Endothelial cell of umbilical vein (primary cell): ENCODE measurements around the gene NCOA7. TPM values are rescaled to one million over a fixed set of nuclear protein-coding genes. Genes with fewer than 3 reads are reported as not detected.

Experiments used
- BruUV-seq: library from RNA; stranded (reverse); fragments of 400-500 nt; replicated peaks from 2 replicates; lab custom pipeline; 2021; lab: Mats Ljungman, UMichigan
- CTCF ChIA-PET: fragments of 300-600, 350-600 bp; sonication (Branson Sonifier 250); formaldehyde crosslinking; loops from one replicate; lab custom pipeline; 2021; ENCODE audit warnings: antibody characterized with exemption, inconsistent platforms; lab: Charles Lee
- POLR2A ChIA-PET: fragments of 300-600, 350-600 bp; sonication (Branson Sonifier 250); formaldehyde crosslinking; loops from one replicate; lab custom pipeline; 2021; ENCODE audit warnings: antibody characterized with exemption, inconsistent platforms; lab: Charles Lee
- DNase-seq: peaks from one replicate; pipeline ENCODE4 v3.0.0-alpha.2; 2011; ENCODE audit warnings: low read depth, low spot score
- FAIRE-seq: peaks from 2 replicates; lab custom pipeline; 2011; peaks lifted over from hg19 to GRCh38; lab: Jason Lieb, UNC
- H2AFZ ChIP-seq: 2 replicates; pipeline ENCODE4 v1.6.0; 2012; ENCODE audit warnings: low read depth, low read length, control low read depth, inconsistent platforms
- H3K27ac ChIP-seq: 2 replicates; pipeline ENCODE4 v1.5.1; 2011; ENCODE audit warnings: low read depth, mild to moderate bottlenecking, control low read depth, low read length, moderate library complexity; ENCODE audit not compliant: insufficient read depth
- H3K27me3 ChIP-seq, 2 experiments: 2 replicates each; pipeline versions ENCODE4 v1.6.0 to v1.6.1; 2011; ENCODE audit warnings: low read length in 2 of 2, mixed read lengths in 1 of 2; ENCODE audit not compliant: control insufficient read depth in 2 of 2, insufficient read depth in 2 of 2
- H3K36me3 ChIP-seq, 2 experiments: 2 replicates in 1 of 2; 3 replicates in 1 of 2; pipeline ENCODE4 v1.5.1; 2011; ENCODE audit warnings: low read length in 2 of 2, mild to moderate bottlenecking in 1 of 2, moderate library complexity in 1 of 2; ENCODE audit not compliant: control insufficient read depth in 2 of 2, insufficient read depth in 2 of 2; ENCODE audit errors: extremely low read depth in 1 of 2
- H3K4me1 ChIP-seq: 3 replicates; pipeline ENCODE4 v1.5.1; 2011; ENCODE audit warnings: mild to moderate bottlenecking, low read length; ENCODE audit not compliant: control insufficient read depth, insufficient read depth; ENCODE audit errors: extremely low read depth
- H3K4me2 ChIP-seq: 2 replicates; pipeline ENCODE4 v1.6.1; 2011; ENCODE audit warnings: low read length, control low read depth, mixed read lengths; ENCODE audit not compliant: insufficient read depth
- H3K4me3 ChIP-seq, 3 experiments: fragments of 200-600 bp in 1 of 3; sonication (generic), shearing (Covaris generic) in 1 of 3; replicated peaks in 1 of 3; 2 replicates each; pipeline ENCODE4 v1.5.1; 2011 to 2016; ENCODE audit warnings: control low read depth in 3 of 3, low read length in 3 of 3, mild to moderate bottlenecking in 2 of 3, inconsistent platforms in 1 of 3, low read depth in 1 of 3, moderate library complexity in 1 of 3; ENCODE audit not compliant: insufficient read depth in 1 of 3
- H3K79me2 ChIP-seq: 2 replicates; pipeline ENCODE4 v1.6.0; 2012; ENCODE audit warnings: low read length, inconsistent platforms; ENCODE audit not compliant: control insufficient read depth, insufficient read depth
- H3K9ac ChIP-seq: replicated peaks from 2 replicates; pipeline ENCODE3; 2011; ENCODE audit warnings: low read length, control low read depth; ENCODE audit not compliant: insufficient read depth; ENCODE audit errors: extremely low read depth
- H3K9me1 ChIP-seq: replicated peaks from 3 replicates; pipeline ENCODE4 v1.6.0; 2011; ENCODE audit warnings: mild to moderate bottlenecking, low read length; ENCODE audit not compliant: control insufficient read depth, insufficient read depth; ENCODE audit errors: extremely low read depth
- H3K9me3 ChIP-seq: replicated peaks from 2 replicates; pipeline ENCODE4 v1.5.1; 2012; ENCODE audit warnings: low read length, inconsistent platforms; ENCODE audit not compliant: control insufficient read depth, insufficient read depth
- H4K20me1 ChIP-seq: replicated peaks from 2 replicates; pipeline ENCODE3; 2011; ENCODE audit warnings: mild to moderate bottlenecking, low read length; ENCODE audit not compliant: control insufficient read depth, insufficient read depth; ENCODE audit errors: extremely low read depth
- EZH2 ChIP-seq: IDR thresholded peaks from 2 replicates; pipeline ENCODE4 v1.6.1; 2012; ENCODE audit warnings: borderline replicate concordance, low read depth, mild to moderate bottlenecking, moderate library complexity, low read length, inconsistent platforms; ENCODE audit not compliant: severe bottlenecking
- GATA2 ChIP-seq: IDR thresholded peaks from 2 replicates; pipeline ENCODE4 v1.7.0; 2011; ENCODE audit warnings: low read depth, mild to moderate bottlenecking, moderate library complexity, mixed read lengths, low read length; ENCODE audit not compliant: insufficient read length, insufficient read depth
- JUN ChIP-seq: IDR thresholded peaks from 2 replicates; pipeline ENCODE4 v1.6.1; 2011; ENCODE audit warnings: borderline replicate concordance, low read depth; ENCODE audit not compliant: insufficient read length, insufficient read depth
- MYC ChIP-seq: IDR thresholded peaks from one replicate; pipeline ENCODE4 v1.6.1; 2011; ENCODE audit warnings: mild to moderate bottlenecking, low read depth, low read length
- POLR2A ChIP-seq: IDR thresholded peaks from 2 replicates; pipeline ENCODE4 v1.6.1; 2012; ENCODE audit warnings: low read depth, mild to moderate bottlenecking, control low read depth, low read length
- dilution Hi-C: fragments of 300-500 bp; cut with MboI; formaldehyde crosslinking; loops from one replicate; pipeline ENCODE4 v1.15.0; 2019; ENCODE audit warnings: low sequenced_read_pairs; ENCODE audit not compliant: extremely low pct_ligation_motif_present
- intact Hi-C: fragments of 100-400 bp; cut with micrococcal nuclease; formaldehyde crosslinking; loops from one replicate; pipeline ENCODE4 v1.10.0; 2022
- polyA plus RNA-seq, 4 experiments: library from polyadenylated mRNA; depleted of rRNA in 3 of 4; stranded (reverse) in 3 of 4; unstranded in 1 of 4; fragments of >200 nt; gene quantifications; 2 replicates each; pipeline versions ENCODE4 v1.2.1 to v1.2.3, GENCODE V29; 2011 to 2012; ENCODE audit warnings: missing spikeins in 1 of 4
- total RNA-seq: library from RNA; stranded (reverse); gene quantifications from 2 replicates; pipeline ENCODE4 v1.2.3, GENCODE V29; 2021
- TF ChIP-seq, protein P1 (sequence below), 2 donors: IDR thresholded peaks; 1 replicate in 1 of 2; 2 replicates in 1 of 2; pipeline ENCODE4 v1.5.1; 2011; ENCODE audit warnings: low read length in 2 of 2, mild to moderate bottlenecking in 2 of 2, moderate library complexity in 2 of 2, control low read depth in 1 of 2, inconsistent platforms in 1 of 2, low read depth in 1 of 2; ENCODE audit not compliant: insufficient read depth in 1 of 2; ENCODE audit errors: extremely low read depth in 1 of 2
- TF ChIP-seq, protein P2 (sequence below): IDR thresholded peaks from 2 replicates; pipeline ENCODE4 v1.6.1; 2011; ENCODE audit not compliant: insufficient read depth, insufficient read length

Gene NCOA7
- total and polyA plus RNA-seq, 2 donors (not counting 3 experiments of a cell fraction or from before 2014, with no cell fraction given) = 27.7 to 71.2 TPM

DNA sequence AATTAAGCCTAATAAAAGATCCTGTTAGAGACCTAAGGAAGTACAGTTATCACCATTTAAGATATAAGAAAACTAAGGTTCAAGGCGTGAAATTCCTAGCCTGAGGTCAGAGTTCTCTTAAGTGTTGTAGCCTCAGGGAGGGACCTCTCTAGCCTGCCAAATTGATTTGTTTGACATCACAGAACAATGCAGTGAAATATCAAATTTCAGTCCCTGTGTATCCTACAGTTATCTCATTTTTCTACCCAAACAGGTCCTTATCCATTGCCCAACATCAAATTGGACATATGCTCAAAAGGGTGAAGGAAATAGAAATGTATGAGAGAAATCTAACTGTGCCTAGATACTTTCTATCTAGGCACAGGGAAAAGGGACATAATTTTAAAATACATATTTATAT lies 63.0 kb downstream of the NCOA7 start:
- Histone ChIP-seq H3K4me1 (no peaks in the 10 kb centered on the region), H3K9me3 (no peaks in the 10 kb centered on the region), H3K9ac (no peak overlapping the region), H3K4me3 (no peak overlapping the region), H3K9me1 (no peaks in the 10 kb centered on the region), H3K36me3 (peaks cover 2 to 6% of the 10 kb centered on the region in 2 experiments), H3K27me3 (no peaks in the 10 kb centered on the region), H3K4me2 (no peak overlapping the region), H2AFZ (no peak overlapping the region), H3K27ac (no peak overlapping the region), H3K79me2 (peaks cover 17% of the 10 kb centered on the region), H4K20me1 (no peaks in the 10 kb centered on the region)
- dilution Hi-C loops (no loop called here), intact Hi-C loops (no loop called here)
- CTCF ChIA-PET = interaction anchor here (0.8 kb wide), 1 partner anchor 62 kb away, joined by 3 read pairs; no protein-coding TSS in a partner anchor
- DNase-seq (no peak), FAIRE-seq (no peak)
- BruUV-seq = no TSS peak
- TF ChIP-seq, protein P1, sequence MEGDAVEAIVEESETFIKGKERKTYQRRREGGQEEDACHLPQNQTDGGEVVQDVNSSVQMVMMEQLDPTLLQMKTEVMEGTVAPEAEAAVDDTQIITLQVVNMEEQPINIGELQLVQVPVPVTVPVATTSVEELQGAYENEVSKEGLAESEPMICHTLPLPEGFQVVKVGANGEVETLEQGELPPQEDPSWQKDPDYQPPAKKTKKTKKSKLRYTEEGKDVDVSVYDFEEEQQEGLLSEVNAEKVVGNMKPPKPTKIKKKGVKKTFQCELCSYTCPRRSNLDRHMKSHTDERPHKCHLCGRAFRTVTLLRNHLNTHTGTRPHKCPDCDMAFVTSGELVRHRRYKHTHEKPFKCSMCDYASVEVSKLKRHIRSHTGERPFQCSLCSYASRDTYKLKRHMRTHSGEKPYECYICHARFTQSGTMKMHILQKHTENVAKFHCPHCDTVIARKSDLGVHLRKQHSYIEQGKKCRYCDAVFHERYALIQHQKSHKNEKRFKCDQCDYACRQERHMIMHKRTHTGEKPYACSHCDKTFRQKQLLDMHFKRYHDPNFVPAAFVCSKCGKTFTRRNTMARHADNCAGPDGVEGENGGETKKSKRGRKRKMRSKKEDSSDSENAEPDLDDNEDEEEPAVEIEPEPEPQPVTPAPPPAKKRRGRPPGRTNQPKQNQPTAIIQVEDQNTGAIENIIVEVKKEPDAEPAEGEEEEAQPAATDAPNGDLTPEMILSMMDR (IDR thresholded peaks at IDR 0.05; ENCODE audit: extremely low read depth in 1 of 2, insufficient read depth in 1 of 2, low read depth in 1 of 2, low read length in 2 of 2) = no peak
- TF ChIP-seq MYC (no peak), EZH2 (no peak)
- POLR2A ChIA-PET = no interaction called here

DNA sequence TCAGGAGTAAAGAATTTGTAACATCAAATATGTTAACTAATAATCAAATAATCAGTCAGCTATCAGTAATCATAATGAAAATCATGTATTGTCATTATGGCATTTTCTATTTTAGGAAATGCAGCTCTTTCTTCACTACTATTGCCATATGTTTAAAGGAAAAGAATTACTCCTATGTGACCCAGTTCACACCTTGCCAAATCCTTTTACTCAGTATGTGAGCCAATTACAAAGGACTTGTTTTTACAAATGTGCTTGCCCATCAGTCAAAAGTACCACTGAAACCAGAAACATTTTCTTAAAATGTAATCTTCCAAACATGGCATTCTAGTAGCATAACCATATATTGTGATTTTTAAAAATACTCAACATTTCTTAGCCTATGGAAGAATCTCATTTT lies 63.6 kb downstream of the NCOA7 start:
- Histone ChIP-seq H3K27ac (no peak overlapping the region), H3K9me3 (no peaks in the 10 kb centered on the region), H3K4me1 (no peaks in the 10 kb centered on the region), H3K9ac (no peak overlapping the region), H3K79me2 (peaks cover 17% of the 10 kb centered on the region), H3K36me3 (peaks cover 2 to 6% of the 10 kb centered on the region in 2 experiments), H3K4me2 (no peak overlapping the region), H3K4me3 (no peak overlapping the region), H3K27me3 (no peaks in the 10 kb centered on the region), H4K20me1 (no peaks in the 10 kb centered on the region), H2AFZ (no peak overlapping the region), H3K9me1 (no peaks in the 10 kb centered on the region)
- no peak for FAIRE-seq
- intact Hi-C loops = no loop called here
- TF ChIP-seq POLR2A (no peak), JUN (no peak), EZH2 (no peak), GATA2 (no peak)
- TF ChIP-seq, protein P2, sequence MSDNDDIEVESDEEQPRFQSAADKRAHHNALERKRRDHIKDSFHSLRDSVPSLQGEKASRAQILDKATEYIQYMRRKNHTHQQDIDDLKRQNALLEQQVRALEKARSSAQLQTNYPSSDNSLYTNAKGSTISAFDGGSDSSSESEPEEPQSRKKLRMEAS = no peak
- ChIA-PET CTCF (no interaction called here), POLR2A (no interaction called here)
- no peak for DNase-seq
- BruUV-seq = no TSS peak
- dilution Hi-C loops = no loop called here
